NB4 (cell line): ENCODE results near the gene ITPK1.

Source experiments
- CTCF ChIP-seq: IDR thresholded peaks from one replicate; pipeline ENCODE4 v1.5.1; 2012; ENCODE audit warnings: low read depth, low read length
- MYC ChIP-seq: IDR thresholded peaks from 2 replicates; pipeline ENCODE4 v1.6.1; 2011; ENCODE audit warnings: low read depth, low read length
- POLR2A ChIP-seq: IDR thresholded peaks from 2 replicates; pipeline ENCODE4 v1.6.1; 2011; ENCODE audit warnings: mild to moderate bottlenecking; ENCODE audit not compliant: insufficient read length; ENCODE audit errors: extremely low read depth

- no peak for TF ChIP-seq POLR2A
- no peak for TF ChIP-seq CTCF
- TF ChIP-seq MYC, result no peak
Measured at GRCh38 chr14:93027810-93028723, 87.7 kb downstream of the ITPK1 start.
